T-helper 1 cell (primary cell): ENCODE data around the gene FAM111A.

Experiments used
- DNase-seq, 5 donors: peaks; one replicate each; pipeline ENCODE4 v3.0.0-alpha.2; 2012 to 2020

Gene FAM111A

DNA sequence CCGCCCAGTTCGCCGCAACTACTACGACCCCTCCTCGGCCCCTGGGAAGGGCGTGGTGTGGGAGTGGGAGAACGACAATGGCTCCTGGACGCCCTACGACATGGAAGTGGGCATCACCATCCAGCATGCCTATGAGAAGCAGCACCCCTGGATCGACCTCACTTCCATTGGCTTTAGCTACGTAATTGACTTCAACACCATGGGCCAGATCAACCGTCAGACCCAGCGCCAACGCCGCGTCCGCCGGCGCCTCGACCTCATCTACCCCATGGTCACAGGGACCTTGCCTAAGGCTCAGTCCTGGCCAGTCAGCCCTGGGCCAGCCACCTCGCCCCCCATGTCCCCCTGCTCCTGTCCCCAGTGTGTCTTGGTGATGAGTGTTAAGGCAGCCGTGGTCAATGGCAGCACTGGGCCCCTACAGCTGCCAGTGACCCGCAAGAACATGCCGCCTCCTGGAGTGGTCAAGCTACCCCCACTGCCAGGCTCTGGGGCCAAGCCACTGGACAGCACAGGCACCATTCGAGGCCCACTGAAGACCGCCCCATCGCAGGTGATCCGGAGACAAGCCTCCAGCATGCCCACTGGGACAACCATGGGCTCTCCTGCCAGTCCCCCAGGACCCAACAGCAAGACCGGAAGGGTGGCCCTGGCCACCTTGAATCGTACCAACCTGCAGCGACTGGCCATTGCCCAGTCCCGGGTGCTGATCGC, 39.2 kb downstream of the FAM111A start:
- DNase-seq = no peak

DNA sequence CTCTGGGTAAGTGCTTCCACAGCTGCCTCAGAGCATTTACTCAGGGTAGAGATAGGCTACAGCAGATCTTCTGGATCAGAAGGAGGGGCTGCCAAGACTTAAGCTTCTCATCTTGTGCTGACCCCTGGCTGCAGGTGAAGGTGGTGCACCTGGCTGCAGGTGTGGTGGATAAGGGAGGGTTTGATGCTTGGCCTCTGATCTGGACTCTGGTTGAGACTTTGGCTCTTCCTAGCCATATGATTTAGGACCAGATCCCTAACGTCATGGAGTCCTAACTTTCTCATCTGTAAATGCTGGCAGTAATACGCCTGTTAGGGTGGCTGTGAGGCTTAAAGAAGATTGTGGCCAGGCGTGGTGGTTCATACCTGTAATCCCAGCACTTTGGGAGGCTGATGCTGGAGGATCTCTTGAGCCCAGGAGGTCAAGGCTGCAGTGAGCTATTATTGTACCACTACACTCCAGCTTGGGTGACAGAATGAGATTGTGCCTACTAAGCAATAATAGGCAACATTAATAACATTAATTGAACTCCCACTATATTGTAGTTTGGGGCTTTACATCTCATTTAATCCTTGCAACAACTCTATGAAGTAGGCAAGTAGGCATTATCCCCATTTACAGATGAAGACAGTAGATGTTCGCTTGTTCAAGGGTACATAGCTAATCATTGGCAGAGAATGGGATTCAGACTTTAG, 39.9 kb downstream of the FAM111A start:
- DNase-seq = no peak

DNA sequence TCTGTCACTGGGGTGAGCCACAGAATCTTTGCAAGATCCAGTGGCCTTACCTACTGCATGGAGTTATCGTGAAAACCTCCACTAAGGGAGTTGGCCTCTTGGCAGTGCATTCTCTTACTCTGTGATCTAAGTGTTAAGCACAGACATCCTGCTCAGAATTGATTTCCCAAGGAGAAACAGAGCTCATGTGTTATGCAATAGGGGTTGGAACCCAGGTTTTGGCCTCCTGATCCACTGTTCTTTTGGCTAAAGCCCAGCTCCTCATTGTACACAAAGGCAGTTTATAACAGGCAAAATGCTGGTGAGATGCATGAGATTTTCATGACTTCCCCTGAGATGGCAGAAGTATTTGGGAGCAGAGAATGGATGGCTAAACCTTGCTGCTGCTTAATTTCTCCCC, 41.1 kb downstream of the FAM111A start:
- DNase-seq = no peak

DNA sequence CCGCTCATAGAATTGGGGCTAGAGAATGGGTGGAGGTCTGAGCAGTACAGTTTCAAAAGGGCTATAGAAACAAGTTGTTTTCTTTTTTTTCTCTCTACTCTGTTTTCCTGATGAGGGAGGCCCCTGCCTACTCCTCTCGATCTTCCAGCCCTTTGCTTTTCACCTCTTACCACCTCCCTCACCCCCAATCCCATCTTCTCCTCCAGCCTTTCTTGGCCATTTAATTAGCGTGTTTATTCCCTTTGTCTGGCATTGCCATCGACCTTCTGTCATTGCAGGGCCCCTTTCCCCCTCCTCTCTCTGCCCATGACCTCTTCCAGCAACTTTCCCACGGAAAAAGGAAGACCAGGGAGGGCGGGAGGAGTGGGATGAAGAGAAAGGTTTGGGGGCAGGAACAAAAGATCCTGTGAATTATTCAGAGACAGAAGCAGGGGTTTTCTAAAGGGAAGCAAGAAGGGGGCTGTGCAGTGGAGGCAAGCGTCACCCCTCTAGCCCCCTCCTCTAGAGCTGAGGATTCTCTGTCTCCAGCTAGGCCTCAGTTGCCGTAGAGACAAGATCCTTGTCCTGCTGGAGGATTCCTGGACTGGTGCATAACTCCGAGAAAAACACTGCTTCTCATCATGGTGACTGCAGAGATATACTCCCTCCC, 42.2 kb downstream of the FAM111A start:
- DNase-seq = no peak

DNA sequence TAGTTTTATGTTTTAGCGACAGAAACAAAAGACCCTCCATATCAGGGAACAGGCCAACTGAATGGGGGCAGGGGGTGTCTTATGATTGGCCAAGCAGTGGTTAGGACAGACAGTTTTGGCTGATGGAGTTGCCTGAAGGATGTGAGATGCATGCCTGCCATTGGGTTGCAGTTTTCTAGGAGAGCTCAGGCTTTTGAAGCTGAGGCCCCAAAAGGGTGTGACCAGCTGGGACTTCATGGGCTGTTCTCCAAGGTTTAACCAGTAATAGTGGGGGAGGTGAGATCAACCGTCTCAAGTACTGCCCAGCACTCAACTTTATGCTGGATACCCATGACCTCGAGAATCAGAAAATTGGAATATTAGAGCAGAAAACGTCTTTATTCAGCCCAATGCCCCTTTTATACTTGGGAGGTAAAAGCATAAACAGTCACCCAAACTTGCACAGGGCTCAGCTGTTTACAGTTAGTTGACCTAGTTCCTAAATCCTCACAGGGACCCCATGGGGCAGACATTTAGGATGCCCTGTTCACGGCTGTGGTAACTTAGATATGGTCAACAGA, 42.8 kb downstream of the FAM111A start:
- DNase-seq = no peak

DNA sequence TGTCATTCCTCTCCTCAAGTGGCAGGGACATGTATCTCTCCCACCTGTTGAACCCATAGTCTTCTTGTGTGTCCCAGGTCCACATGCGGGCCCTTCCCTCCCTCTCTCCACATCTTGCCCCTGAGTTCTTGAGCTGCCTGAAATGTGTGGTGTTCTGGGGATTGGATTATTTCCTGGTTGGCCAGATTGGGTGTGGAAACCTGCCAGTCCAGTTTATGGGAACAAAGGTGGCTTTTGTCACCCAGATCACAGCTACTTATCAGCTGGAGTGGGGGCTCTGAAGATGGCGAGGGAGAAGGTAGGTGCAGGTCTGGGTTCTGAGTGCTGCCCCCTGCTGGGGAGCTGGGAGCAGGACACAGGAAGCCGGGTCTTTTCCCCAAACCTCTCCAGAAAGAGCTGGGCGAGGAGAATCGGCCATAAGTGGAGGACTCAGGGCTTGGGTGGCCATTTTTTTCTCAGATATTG, 43.5 kb downstream of the FAM111A start:
- DNase-seq = peak in 4 of 5 donors; percentile 28 to 36 (median 34)

DNA sequence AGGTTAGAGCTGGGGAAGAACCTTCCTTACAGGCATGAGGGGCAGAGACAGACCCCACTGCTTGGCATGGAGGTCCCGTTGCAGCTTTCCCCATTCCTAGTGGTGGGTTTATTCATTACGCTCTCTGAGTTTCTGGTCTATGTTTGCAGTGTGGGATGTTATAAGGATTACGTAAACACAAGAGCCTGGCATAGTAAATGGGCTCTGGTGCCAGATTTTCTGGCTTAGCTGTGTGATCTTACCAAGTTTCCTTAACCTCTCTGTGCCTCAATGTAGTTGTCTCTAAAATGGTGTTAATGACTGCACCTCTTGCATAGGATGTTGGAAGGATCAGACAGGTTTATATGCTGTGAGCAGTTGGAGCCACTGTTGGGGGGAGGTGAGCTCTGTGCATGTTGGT, 44.4 kb downstream of the FAM111A start:
- DNase-seq = no peak

DNA sequence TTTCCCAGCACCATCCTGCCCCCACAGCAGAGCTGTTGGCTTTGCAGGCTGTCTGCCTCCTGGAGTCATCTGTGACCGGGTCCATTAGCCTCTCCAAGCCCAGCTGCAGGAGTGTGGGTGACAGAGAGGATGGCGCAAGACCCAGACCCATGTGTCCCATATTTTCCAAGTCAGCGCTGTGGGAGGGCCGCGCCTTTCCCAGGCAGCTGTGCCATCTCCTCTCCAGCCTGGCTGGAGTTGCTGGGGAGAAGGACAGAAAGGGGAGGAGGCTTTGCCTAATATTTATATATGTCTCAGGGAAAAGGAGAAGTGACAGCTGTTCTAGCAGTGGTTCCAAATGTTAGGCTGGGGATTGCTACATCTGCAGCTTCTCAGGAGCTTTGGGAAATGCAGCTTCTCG, 44.9 kb downstream of the FAM111A start:
- no peak for DNase-seq

DNA sequence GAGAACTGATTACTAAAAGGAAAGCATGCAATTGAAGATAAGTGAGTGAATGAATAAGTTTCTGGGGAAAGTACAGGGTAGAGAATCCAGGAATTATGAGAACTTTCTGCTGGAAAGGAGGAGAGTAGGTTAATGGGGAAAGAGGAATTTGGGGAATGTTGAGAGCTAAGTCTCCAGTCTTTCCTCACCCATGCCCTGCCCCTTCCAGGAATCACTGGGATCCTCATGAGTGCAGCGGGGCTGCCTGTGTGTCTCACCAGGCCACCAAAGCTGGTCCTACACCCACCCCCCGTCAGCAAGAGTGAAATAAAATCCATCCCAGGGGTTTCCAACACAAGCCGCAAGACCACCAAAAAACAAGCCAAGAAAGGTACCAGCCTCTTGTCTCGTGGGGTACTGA, 46.3 kb downstream of the FAM111A start:
- DNase-seq = no peak

DNA sequence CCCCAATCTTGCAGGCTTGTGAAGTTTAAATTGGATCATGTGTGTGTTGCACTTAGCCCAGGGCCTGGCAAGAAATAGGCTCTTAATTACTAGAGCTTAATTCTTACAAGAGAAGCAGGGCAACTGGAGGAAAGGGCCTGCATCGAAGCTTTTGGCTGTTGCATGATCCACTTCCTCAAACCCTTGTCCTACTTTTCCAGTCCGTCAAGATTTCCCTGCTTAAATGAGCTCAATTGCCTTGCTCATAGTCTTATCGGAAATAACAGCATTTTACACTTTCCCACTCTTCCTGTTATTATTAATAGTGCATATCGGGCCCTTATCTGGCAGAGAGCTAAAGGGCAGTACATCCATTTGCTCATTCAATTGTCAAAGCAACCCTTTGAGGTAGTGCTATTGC, 47.3 kb downstream of the FAM111A start:
- DNase-seq = no peak

DNA sequence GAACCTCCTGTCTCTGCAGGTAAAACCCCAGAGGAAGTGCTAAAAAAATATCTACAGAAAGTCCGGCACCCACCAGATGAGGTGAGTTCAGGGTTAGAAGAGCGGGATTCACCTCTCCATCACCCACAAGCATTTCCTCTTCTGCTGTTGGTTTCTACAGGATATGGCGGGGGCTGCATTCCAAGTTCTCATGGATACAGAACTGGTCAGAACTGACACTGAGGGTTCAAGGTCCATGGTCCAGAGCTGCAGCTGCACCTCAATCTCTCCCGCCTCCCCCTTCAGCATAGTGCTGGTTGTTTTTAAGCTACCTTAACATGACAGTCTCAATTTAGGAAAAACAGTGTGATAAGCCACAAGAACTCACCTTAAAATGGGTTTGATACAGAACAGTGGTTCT, 48.4 kb downstream of the FAM111A start:
- DNase-seq = no peak

DNA sequence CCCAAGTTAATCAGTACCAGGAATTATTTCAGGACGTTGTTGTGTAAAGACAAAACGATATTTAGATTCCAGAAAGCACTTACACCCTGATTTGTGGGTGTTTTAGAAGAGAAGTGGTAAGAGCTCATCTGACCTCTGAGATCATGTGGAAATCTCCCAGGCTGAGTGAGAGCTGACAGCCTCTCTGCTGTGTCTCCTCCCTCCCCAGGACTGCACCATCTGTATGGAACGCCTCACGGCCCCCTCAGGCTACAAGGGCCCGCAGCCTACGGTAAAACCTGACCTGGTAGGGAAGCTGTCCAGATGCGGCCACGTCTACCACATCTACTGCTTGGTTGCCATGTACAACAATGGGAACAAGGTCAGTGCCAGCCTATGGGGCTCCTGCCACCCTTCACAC, 49.2 kb downstream of the FAM111A start:
- no peak for DNase-seq

DNA sequence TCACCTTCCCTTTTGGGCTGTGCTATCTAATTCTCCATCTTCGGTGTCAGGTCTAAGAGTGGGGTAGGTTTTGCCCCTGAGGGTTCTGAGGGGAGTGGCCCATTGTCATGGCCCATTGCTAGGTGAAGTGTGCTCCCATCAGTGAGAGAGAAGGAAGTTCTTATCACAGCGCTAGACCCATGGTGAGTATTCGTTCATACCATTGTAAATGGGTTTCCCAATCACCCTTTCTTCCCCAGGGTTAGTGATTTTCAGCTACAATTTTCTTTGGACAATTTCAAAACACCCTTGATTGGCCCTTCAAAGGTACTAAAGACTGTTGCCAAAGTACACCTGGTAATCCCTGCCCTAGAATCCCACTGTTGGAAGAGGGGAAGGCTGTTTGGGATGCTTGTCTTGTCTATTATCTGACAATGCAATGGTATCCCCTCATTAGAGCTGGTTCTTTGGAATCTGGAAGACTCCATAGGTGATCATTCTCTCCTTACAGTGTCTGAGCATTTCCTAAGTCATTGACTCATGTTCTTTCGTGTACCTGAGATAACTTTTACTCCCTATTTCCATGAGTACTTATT, 49.9 kb downstream of the FAM111A start:
- no peak for DNase-seq

DNA sequence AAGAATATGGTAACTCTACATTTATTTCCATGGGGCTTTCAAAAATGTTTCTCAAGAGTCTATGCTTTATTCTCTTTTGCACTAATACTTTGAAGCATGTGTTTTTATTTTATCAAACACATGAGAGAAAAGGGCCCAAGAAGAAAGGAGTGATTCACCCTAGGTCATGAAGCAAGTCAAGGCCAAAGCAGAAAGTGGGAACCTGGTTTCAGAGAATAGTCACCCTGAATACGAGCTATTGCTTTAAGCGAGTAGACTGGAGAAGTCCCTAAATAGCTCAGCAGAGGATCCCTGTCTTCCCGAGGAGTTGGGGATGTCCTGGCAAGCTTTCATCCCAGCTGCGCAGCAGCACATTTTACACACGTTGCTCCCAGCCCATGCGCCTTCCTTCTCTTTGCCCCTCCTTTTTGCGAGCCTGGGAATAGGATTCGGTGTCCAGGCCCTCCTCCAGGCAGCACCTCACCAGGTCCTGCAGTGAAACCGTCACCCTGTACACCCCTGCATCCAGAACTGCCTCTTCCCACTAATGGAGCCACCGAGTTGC, 51.0 kb downstream of the FAM111A start:
- no peak for DNase-seq

DNA sequence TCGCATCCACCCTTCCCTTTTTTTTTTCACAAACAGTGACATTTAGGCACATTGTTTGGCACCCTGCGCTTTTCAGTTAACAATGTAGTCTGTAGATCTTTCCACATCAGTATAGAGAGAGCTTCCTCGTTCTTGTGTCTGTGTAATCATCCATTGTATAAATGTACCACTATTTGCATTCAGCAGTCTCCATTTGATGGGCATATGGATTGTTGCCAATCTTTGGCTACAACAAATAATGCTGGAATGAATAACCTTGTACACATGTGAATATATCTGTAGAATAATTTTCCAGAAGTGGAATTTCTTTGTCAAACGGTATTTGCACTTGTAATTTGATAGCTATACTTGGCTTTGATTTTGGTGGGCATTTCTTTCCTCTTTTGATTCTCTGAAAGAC, 52.9 kb downstream of the FAM111A start:
- no peak for DNase-seq

DNA sequence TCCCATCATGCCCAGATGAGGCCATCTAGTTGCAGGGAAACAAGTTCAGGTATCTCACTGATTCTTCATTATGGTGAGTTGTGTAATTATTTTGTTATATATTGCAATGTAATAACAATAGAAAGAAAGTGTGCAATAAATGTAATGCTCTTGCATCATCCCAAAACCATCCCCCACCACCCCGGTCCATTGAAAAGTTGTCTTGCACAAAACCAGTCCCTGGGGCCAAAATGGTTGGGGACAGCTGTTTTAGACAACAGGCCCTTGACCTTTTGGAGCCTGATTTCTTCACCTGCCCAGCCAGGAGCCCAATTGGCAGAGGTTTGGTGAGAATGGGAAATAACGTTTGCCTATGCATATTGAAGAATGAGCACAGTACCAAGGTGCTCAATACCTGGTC, 54.1 kb downstream of the FAM111A start:
- no peak for DNase-seq

DNA sequence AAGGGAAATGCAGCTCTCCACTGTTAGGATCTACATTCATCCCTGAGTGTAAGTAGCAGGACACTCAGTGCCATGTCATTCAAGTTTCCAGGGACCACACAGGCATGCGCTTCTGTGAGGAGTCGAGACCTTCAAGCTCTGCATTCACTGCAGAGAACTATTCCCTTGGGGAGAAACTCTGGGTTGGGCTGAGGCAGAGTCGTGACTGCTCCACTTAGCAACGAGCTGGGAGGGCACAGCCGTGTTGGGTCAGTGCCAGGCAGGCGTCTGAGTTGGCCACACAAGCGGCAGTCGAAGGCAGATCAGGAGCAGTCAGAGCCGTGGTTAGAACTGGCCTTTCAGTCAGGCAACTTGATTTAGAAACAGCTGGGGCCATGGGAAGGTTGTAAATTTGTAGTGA, 55.3 kb downstream of the FAM111A start:
- no peak for DNase-seq

DNA sequence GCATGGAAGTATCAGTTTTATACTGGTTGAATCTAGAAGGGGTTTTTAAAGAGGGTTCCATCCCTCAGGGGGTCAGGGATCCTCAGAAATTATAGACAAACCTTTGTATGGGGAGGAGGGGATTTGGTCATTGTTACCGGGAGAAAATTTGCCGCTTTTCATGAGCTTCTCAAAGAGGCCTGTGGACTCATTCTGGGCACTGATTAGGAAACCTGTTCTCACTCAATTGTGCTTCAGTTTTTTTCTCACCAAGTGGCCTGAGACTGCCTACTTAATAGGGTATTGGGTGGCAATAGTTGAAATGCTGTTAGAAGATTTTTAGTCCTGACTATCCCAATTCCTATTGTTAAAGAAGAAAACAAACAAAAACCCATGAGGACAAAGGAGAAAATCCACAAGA, 56.1 kb downstream of the FAM111A start:
- no peak for DNase-seq

DNA sequence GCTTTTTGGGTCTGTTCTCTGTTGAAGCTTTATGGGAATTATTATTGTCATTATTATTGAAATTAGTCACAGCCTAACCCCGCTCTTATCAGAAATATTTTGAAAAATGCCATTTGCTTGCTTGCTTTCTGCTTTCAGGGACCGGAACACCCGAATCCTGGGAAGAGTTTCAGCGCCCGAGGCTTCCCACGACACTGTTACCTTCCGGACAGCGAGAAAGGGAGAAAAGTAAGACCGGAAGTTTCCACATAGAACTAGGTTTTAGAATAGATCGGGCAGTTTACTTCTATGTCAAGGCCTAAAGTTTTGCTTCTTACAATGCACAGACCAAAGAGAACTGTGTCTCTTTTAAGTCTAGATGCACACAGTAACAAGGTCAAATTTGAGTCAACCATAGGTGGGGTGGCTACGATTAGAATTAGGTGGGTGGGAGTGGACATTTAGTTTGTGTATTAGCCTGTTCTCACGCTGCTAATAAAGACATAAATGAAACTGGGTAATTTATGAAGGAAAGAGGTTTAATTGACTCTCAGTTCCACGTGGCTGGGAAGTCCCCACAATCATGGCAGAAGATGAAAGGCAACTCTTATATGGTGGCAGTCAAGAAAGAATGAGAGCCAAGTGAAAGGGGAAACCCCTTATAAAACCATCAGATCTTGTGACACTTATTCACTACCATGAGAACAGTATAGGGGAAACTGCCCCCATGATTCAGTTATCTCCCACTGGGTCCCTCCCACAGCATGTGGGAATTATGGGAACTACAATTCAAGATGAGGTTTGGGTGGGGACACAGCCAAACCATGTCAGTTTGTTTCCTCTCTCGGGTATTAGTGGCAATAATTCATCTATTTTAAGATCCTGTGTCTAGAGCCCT, 57.1 kb downstream of the FAM111A start:
- DNase-seq = no peak

DNA sequence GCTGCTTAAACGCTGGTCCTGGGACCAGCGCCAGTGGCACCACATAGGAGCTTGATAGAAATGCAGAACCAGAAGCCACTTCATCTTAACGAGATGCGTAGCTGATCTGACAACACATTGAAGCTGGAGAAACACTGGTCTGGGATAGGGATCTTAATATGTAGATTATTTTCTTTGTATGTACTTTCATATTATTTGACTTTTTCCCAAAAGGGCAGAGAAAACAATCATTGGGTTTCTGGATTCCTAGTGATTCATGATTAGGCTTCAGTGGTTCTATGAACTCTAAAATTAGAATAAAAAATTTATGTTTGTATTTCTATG, 57.7 kb downstream of the FAM111A start:
- DNase-seq = no peak

DNA sequence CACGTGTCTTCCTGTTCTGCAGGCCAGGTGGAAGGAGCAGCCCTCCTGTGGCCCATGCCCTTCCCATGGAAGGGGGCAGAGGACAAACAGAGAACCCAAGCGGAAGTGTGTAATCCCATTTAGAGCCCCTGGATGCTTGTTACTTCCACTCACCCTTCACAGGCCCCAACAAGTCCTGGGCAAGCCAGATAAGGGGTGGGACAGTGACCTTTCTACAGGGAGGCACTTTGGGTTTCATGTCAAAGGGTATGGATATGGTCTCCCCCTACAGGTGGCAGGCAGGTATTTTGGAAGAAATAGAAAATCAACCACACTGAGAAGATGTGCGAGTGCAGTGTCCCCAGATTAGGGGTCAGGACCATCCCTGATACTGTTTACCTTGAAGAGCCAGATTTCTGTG, 58.7 kb downstream of the FAM111A start:
- DNase-seq = no peak
